ENCODE data around the gene SCAMP4.
A peak's percentile ranks its signal among the peaks of the same experiment; 100 is the strongest.

GRCh38 chr19:1863638-1864479, 41.3 kb upstream of the SCAMP4 start:
- TF ChIP-seq CTCF (IDR thresholded peaks at IDR 0.05 in 4 of 5, conservative IDR thresholded peaks at IDR 0.05 in 1 of 5) (no peak), POLR2A (IDR thresholded peaks at IDR 0.05) (peak; percentile 33 to 34)

Data from gastrocnemius medialis (tissue), 4 donors.